CD4-positive, alpha-beta T cell treated with Interleukin-2 at 100 ng/mL for 4 hours (primary cell): ENCODE measurements around the gene SPSB4.
"Not testable (repeated sequence)": the region's sequence is repeated elsewhere in the genome, so short reads cannot be mapped to it uniquely, and the experiment has no call there.

Experiments used
- DNase-seq: peaks from one replicate; pipeline ENCODE4 v3.0.0-alpha.2; 2020; ENCODE audit warnings: low spot score

Gene SPSB4

GRCh38 chr3:141116721-141117120 lies 65.6 kb downstream of the SPSB4 start:
- no peak for DNase-seq

- not testable (repeated sequence) for DNase-seq
Measured at GRCh38 chr3:141117982-141118381, 66.8 kb downstream of the SPSB4 start.

- DNase-seq, result no peak
Measured at GRCh38 chr3:141122455-141123030, 71.4 kb downstream of the SPSB4 start.

- no peak for DNase-seq
Measured at GRCh38 chr3:141123677-141124410, 72.7 kb downstream of the SPSB4 start.

- no peak for DNase-seq
Measured at GRCh38 chr3:141124715-141125114, 73.6 kb downstream of the SPSB4 start.

- no peak for DNase-seq
Measured at GRCh38 chr3:141125351-141125750, 74.2 kb downstream of the SPSB4 start.

- DNase-seq, result no peak
Measured at GRCh38 chr3:141126661-141127343, 75.7 kb downstream of the SPSB4 start.

GRCh38 chr3:141127344-141128125 lies 76.4 kb downstream of the SPSB4 start:
- no peak for DNase-seq

GRCh38 chr3:141128126-141128777 lies 77.1 kb downstream of the SPSB4 start:
- DNase-seq, result no peak

GRCh38 chr3:141129049-141129448 lies 77.9 kb downstream of the SPSB4 start:
- DNase-seq, result no peak

GRCh38 chr3:141129541-141130011 lies 78.4 kb downstream of the SPSB4 start:
- no peak for DNase-seq

- DNase-seq, result no peak
Measured at GRCh38 chr3:141143517-141143916, 92.4 kb downstream of the SPSB4 start.

- DNase-seq, result no peak
Measured at GRCh38 chr3:141146979-141147470, 95.9 kb downstream of the SPSB4 start.

- DNase-seq, result no peak
Measured at GRCh38 chr3:141147657-141148056, 96.5 kb downstream of the SPSB4 start.

- DNase-seq, result no peak
Measured at GRCh38 chr3:141148169-141148568, 97.0 kb downstream of the SPSB4 start.

GRCh38 chr3:141148770-141149169 lies 97.6 kb downstream of the SPSB4 start:
- DNase-seq, result no peak

- no peak for DNase-seq
Measured at GRCh38 chr3:141150081-141150830, 99.1 kb downstream of the SPSB4 start.

GRCh38 chr3:141150931-141151330 lies 99.8 kb downstream of the SPSB4 start:
- DNase-seq, result no peak

- DNase-seq, result no peak
Measured at GRCh38 chr3:141151439-141151838, 100.3 kb downstream of the SPSB4 start.

- no peak for DNase-seq
Measured at GRCh38 chr3:141152130-141152529, 101.0 kb downstream of the SPSB4 start.
